ENCODE results near the gene ASGR1.
A peak's percentile ranks its signal among the peaks of the same experiment; 100 is the strongest.

The ASGR1 gene

GRCh38 chr17:7179317-7180254 is at the start of gene ASGR1:
Gene ASGR1, minus strand, starts transcription at chr17:7179370. Its CDS starts 807 bp downstream, at chr17:7178563.
- no peak for DNase-seq (ENCODE audit: low read depth)

- DNase-seq (ENCODE audit: low read depth): no peak
Observed at GRCh38 chr17:7228920-7229319, 49.8 kb upstream of the ASGR1 start.

DNA sequence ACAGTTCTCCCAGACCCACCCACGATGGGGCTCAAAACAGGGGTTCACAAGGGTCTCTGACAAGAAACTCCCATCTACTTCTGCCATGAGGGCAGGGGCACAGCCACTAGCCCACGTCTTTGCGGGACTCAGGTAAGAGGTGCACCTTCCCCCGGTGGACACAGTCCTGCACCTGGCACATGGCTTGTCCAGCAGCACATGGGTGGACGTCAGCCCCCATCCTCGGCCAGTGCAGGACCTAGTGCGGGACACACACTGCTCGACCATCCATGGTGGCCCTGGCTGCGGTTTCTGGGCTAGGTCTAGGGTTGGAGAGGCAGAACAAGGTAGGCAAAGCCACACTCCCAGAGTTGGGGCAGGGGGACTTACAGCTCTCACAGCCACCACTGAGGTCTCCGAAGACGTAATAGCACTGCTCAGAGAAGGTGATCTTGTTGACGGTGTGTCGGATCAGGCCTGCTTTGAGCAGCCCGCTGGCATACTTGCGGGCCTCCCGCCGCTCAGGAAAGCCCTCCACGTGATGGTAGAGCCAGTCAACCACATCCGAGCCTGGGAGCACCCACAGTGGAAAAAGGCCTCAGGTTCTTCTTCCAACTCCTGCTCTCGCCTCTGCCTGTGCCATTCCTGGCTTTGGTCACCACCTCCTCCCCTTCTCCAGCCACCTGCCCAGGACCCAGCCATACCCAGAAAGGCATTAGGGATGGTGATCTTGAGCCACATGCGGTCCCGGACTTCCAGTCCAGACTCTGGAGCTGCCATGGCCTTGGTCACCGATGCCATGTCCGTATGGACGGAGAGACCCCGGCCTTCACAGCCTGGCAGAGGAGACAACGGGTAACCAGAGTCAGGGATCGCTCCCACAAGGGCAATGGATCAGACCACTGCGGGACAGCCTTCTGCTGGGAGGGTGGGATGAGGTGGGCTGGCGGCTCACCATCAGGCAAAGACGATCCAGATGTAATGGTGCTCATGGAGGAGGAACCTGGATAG is 47.8 kb upstream of the ASGR1 start:
- no peak for DNase-seq (ENCODE audit: low read depth)

GRCh38 chr17:7225711-7226331 is 46.7 kb upstream of the ASGR1 start:
- no peak for DNase-seq (ENCODE audit: low read depth)

GRCh38 chr17:7224661-7225111 is 45.5 kb upstream of the ASGR1 start:
- DNase-seq (ENCODE audit: low read depth): no peak

DNA sequence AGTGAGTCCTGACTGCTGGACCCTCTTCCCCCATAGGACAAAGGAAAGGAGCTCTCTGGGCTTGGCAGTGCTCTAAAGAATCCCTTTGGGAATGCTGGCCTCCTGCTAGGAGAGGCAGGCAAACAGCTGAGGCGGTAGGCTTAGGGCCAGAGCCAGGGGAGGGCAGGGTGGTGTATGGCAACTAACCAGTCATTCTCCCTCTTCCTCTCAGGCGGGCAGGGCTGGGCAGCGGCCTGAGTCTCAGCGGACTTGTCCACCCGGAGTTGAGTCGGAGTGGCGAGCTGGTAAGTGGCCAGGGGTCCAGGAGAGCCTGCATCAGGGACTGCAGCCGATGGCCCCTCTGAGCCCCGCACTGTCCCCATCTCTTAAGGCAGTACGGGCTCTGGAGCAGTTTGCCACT is 44.9 kb upstream of the ASGR1 start:
- DNase-seq (ENCODE audit: low read depth): no peak

DNA sequence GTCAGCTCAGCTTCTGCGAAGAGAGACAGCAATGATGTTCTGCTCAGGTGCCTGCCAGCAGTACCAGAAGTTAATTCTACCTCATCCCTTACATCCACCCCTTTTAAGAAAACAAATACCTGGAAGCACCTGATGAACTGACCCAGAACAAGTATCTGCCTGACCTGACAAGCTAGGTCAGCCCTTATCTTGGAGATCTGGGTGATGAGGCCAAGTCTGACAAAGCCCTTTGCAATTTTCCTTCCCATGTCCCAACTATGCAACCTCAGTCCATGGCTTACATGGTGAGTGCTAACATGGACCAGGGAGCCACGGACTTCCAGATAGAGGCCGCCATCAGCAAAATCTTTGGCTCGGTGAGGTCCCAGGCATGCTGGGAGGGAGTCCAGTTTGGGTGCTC is 44.2 kb upstream of the ASGR1 start:
- no peak for DNase-seq (ENCODE audit: low read depth)

DNA sequence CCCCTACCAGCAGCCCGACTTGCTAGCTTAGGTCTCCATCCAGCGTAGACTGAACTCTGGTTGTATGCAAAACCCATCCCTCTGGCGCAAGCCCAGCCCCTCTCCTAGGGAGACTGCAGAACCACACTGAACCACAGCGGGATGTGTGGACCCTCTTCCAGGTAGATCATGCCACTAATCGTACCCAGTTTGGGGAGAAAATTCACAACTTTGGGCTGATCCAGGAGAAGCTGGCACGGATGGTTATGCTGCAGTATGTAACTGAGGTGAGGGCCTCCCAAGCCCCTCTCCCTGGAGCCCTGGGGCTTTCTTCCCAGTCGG is 43.8 kb upstream of the ASGR1 start:
- DNase-seq (ENCODE audit: low read depth): no peak

- DNase-seq (ENCODE audit: low read depth): no peak
Observed at GRCh38 chr17:7222093-7222971, 43.2 kb upstream of the ASGR1 start.

DNA sequence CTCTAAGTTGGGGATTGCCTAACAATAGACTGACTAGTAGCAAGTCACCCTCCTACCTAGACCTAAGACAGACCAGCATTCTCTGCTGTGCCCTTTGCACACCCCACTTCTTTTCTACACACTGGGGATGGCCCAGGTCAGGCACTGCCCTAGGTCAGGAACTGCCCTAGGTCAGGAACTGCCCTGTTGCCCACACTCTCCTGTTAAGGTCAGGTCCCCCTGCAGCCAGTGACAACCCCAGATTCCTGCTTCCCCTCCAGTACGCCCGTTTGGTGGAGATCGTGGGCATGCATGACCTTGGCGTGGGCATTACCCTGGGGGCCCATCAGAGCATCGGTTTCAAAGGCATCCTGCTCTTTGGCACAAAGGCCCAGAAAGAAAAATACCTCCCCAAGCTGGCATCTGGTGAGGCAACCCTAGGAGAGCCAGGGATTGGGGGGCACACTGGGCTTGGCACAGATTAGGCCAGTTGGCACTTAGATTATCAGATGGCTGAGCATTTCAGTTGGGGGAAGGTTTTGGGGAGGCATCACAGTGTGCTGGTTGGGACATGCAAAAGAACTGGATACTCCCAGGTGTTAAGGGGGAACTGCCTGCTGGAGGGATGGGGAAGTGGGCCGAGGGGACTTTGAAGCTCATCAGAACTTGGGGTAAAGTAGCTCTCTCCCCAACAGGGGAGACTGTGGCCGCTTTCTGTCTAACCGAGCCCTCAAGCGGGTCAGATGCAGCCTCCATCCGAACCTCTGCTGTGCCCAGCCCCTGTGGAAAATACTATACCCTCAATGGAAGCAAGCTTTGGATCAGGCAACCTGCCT is 42.3 kb upstream of the ASGR1 start:
- no peak for DNase-seq (ENCODE audit: low read depth)

DNA sequence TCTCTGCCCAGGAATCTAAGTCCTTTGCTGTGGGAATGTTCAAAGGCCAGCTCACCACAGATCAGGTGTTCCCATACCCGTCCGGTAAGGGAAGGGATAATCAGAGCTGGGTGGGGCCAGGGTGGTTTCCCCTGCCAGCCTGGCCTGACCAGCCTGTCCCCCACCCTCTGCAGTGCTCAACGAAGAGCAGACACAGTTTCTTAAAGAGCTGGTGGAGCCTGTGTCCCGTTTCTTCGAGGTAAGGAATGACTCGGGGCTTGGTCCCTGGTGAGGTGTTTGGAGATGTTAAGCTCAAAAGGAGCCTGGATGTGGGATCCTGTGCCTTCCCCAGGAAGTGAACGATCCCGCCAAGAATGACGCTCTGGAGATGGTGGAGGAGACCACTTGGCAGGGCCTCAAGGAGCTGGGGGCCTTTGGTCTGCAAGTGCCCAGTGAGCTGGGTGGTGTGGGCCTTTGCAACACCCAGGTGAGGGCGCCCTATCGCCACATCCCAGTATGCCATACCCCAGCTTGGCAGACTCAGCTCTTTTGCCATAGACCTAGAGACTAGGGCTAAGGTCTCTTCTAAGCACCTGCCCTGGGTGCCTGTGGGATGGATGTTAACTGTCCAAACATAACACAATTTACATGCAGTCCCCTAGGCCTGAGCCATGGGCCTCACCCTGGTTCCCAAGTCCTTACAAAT is 41.6 kb upstream of the ASGR1 start:
- DNase-seq (ENCODE audit: low read depth): no peak

GRCh38 chr17:7219812-7220592 is 40.8 kb upstream of the ASGR1 start, which contains the start of the genes ACADVL and DLG4:
Gene ACADVL, plus strand, starts transcription at chr17:7219938. Its CDS starts 47 bp downstream, at chr17:7219985.
Gene DLG4, minus strand, starts transcription at chr17:7219836.
- DNase-seq (ENCODE audit: low read depth): peak; percentile 83

GRCh38 chr17:7219229-7219811 is 40.1 kb upstream of the ASGR1 start:
- DNase-seq (ENCODE audit: low read depth): no peak

DNA sequence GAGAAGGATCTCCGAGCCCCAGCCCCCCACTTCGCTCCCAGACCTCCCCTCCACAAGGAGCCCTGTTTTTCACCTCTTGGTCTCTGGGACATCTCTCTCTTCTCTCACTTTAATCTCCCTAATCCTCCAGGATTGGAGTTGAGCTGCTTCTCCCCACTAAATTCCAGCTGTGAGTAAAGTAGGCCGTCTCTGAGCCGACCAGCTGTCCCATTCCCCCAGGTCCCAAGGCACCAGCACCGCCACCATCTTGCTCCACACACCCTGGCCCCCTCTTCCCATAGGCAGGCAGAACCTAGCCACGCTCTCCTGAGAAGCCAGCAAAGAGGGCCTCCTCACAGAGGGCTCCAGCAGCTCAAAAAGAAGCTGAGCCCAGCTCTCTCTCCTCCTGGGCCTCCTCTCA is 39.6 kb upstream of the ASGR1 start:
- no peak for DNase-seq (ENCODE audit: low read depth)

- DNase-seq (ENCODE audit: low read depth): no peak
Observed at GRCh38 chr17:7218166-7218565, 39.0 kb upstream of the ASGR1 start.

DNA sequence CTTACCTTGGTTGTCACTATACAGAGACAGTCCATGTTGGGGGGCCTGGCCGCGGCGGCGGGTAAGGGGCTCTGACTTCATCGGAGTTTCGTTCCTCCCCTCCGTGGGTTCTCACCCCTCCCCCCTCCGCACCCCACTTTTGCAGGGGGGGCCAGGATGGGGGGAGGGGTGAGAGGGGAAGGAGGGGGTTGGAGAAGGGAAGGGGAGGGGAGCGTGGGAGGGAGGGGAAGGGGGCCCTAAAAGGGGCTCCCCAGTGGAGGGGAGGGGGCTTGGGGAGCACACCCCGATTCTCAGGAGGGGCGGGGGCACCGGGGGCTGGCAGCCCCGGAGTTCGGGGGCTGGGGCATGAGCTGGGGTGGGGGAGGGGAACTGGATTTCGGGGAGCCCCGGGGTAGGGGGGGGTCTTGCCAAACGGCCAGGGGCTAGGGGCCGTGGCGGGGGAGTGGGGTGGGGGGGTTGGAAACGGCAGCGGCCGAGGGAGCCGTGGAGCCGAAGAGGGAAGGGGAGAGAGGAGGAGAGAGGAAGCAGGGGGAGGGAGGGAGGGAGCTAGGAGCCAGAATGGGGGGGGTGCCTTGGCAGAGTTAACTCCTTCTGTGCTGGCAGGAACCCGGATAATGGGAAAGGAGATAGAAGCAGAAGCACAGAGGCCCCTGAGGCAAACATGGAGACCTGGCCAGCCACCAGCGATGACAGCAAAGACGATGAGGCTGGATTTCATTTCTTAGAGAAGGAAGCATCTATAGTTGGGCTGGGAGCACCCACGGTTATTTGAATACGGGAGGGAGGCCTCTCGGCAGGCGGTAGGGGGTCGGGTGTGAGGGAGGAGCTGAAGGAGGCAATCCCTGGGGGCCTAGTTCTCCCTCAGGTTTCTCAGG is 38.2 kb upstream of the ASGR1 start:
- DNase-seq (ENCODE audit: low read depth): no peak
